GM18951 (cell line): ENCODE measurements around the gene CELA3B.
"Not testable (repeated sequence)": the region's sequence is repeated elsewhere in the genome, so short reads cannot be mapped to it uniquely, and the experiment has no call there.

ENCODE experiments used
- POLR2A ChIP-seq: IDR thresholded peaks from 4 replicates; pipeline ENCODE4 v1.6.1; 2011; ENCODE audit warnings: mild to moderate bottlenecking; ENCODE audit not compliant: insufficient read length, insufficient read depth; ENCODE audit errors: extremely low read depth
- in situ Hi-C: fragments of 300-500 bp; cut with MboI; formaldehyde crosslinking; loops from one replicate; pipeline ENCODE4 v1.12.0; 2022; ENCODE audit warnings: low sequenced_read_pairs, mixed read lengths, inconsistent platforms; ENCODE audit not compliant: unreplicated experiment

CELA3B gene

GRCh38 chr1:21937372-21938121 lies 39.3 kb upstream of the CELA3B start:
- no peak for TF ChIP-seq POLR2A
- in situ Hi-C loops, result no loop called here

- TF ChIP-seq POLR2A, result no peak
- in situ Hi-C loops, result no loop called here
Observed at GRCh38 chr1:21938732-21939538, 37.9 kb upstream of the CELA3B start.

DNA sequence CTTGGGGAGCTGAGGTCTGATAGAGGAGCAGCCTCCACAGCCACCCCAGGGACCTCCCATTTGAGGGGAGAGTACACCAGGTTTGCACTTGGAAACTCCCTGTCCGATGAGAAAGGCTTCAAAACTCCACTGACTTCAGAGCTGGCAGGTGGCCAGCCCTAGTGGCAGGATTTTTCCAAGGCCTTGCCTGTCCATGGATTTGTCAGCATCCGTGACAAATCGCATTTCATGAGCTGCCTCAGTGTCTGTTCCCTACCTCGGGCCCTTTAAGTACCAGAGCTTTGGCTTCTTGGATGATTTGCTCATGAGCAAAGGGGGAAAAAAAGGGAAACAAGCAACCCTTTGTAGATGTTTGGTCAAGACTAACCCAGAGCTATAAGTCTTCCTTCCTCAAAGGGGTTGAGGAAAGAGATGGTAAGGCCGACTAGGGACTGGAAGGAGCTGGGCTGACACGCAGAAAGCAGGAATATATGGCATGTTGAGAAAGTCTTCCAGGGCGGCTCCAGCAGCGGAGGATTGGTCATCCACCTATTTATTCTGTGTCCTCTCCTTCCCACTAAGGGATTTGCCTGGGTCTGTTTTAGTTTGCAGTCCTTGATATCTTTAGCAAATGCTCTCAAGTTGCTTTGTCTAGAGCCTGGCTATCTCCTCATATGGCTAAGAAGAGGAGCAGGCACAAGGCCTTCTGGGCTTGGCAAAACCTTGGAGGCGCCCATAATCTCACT lies 37.0 kb upstream of the CELA3B start:
- no peak for TF ChIP-seq POLR2A
- in situ Hi-C loops, result no loop called here

DNA sequence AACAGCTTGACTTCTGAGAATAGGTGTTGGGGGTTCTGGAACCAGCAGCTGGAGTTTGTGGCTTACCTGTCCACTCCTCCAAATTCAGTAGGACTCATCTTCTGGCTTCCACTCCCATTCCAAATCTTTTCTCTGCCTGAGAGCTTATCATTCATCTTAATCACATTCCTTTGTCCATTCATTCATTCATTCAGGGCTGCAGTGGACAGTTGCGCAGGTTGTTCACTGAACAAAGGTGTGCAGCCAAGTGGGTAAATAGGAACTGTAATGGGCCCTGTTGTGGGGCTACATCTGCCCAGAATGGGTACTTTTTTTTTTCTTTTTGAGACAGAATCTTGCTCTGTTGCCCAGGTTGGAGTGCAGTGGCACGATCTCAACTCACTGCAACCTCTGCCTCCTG lies 36.3 kb upstream of the CELA3B start:
- no peak for TF ChIP-seq POLR2A
- in situ Hi-C loops, result no loop called here

DNA sequence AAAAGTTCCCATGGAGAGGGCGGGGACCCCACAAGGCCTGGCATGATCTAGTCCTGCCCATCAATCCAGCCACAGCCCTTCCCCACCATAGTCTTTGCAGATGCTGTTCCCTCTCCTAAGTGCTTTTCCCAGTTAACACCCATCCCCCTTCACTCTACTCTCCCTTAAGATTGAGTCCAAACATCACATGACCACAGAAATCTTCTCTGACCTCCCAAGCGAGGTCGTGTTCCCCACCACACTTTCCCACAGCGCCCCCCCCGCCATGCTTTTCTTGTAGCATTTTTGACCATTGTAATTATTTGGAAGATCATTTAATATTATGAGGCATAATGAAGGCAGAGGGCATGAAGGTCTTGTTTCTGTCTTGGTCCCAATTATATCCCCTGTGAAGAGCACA lies 35.5 kb upstream of the CELA3B start:
- no peak for TF ChIP-seq POLR2A
- in situ Hi-C loops, result no loop called here

GRCh38 chr1:21942464-21942863 lies 34.4 kb upstream of the CELA3B start:
- in situ Hi-C loops, result no loop called here
- TF ChIP-seq POLR2A, result no peak

GRCh38 chr1:21942959-21943640 lies 33.7 kb upstream of the CELA3B start:
- in situ Hi-C loops, result not testable (repeated sequence)

DNA sequence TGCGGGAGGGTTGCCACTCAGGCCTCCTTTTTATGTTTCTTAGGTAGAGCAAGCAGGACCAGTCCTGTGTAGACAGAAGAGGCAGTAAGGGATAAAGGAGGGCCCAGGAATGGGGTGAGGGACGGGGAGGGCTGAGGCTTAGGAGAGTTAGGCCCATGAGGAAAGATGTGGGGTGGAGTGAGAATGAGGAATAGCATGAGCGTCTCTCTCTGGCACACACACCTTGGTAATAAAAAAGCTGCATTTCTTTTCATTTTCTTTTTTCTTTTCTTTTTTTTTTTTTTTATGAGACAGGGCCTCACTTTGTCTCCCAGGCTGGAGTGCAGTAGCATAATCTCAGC lies 32.1 kb upstream of the CELA3B start:
- no peak for TF ChIP-seq POLR2A
- in situ Hi-C loops, result no loop called here

- in situ Hi-C loops, result no loop called here
- no peak for TF ChIP-seq POLR2A
Observed at GRCh38 chr1:21946836-21947587, 29.8 kb upstream of the CELA3B start.

DNA sequence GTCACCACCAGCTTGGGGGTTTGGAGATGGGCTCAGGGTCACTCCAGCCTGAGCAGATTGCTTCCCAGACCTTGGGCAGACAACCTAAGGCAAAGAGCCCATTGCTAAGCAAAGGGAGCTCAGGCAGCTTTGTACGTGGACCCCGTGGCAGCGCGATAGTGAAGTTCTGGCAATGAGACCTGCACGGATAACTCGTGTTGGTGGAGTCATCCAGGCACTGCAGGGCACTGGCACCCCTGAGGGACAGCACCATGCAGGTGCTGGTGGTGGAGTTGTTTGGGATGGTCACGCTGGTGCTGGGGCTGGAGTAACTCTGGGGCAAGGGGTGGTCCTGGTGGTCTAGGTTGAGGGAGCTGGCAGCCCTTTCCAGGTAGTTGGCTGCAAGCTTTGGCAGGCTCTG lies 26.1 kb upstream of the CELA3B start:
- in situ Hi-C loops, result loop anchor here (25.0 kb wide), 1 partner anchor 238 kb away; no protein-coding TSS in a partner anchor
- TF ChIP-seq POLR2A, result no peak

- in situ Hi-C loops, result loop anchor here (25.0 kb wide), 1 partner anchor 239 kb away; no protein-coding TSS in a partner anchor
Observed at GRCh38 chr1:21951226-21951870, 25.5 kb upstream of the CELA3B start.

More at GRCh38 chr1:21951226-21951870, 25.5 kb upstream of the CELA3B start:
- TF ChIP-seq POLR2A, result no peak
